HG02852 (cell line): ENCODE measurements around the gene CCDC33.

Source experiments
- ATAC-seq: cut with Tn5 transposase; IDR thresholded peaks from one replicate; pipeline ENCODE4 v1.9.1; 2021; ENCODE audit warnings: mild to moderate bottlenecking, moderate library complexity; ENCODE audit not compliant: unreplicated experiment

CCDC33 gene

DNA sequence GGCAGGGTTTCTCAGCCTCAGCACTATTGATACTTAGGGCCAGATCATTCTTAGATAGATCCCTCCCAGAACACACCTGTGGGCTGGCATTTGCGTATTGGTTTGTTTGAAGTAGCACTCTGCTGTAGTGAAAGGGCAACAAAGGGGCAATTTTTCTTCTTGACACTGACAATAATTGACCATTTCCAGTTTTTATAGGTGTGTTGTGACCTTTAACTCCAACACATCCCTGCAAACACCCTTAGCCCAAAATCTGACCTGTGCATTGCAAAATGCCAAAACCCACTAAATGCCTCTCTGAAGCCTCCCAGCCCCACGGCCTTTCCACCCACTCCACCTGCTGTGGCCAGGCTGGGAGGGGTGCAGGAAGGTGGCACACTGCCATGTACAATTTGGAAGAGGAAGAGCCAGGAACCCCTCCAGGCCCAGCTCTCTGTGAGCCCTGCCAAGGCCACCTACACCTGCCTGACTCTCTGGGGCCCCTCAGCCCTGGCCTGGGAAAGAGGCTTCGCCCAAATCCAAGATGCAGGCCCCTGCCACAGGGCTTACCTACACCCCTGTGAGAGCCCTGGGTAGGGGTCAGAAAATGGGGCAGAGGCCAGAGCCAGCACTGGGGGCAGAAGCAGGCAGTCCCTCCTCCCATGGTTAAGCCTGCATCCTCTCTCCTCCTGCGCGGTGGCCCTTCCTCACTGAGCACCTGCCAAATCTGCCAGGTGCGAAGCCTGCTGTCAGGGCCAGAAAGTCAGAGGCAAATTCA, 140.9 kb downstream of the CCDC33 start:
- ATAC-seq, result no peak

DNA sequence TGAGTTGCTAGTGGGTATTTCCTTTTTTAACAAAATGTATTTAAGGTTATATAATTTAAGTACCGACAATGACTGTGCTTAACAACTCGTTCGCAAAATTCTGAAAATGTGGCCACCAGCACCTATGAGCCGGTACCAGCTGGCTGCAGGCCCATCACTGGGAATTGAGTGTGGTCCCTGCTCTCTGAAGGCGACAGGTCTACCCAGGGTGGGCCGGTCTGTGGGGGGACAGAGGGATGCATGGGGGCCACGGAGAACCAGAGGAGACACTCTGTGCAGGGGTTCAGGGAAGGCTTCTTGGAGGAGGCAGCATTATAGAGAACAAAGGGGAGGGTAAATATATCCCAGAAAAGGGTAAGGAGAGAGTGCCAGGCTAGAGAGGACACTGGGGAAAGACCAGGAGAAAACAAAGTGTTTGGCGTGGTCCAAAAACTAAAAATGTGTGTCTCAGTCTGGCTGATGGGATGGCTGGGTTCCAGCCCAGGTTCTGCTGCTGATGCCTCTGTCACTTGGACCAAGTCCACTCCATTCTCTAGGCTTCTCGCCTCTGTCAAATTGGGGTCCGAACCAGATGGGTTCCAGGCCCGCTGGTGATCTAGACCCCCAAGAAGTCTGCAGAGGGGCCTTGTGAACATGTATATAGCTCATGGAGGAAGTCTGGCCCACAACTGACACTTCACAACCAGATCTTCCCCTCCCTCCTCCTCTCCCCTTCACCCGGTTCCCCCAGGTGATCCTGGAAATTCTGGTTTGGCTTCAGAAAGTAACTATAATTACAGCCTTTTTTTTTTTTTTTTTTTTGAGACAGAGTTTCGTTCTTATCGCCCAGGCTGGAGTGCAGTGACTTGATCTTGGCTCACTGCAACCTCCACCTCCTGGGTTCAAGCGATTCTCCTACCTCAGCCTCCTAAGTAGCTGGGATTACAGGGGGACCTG, 142.0 kb downstream of the CCDC33 start:
- ATAC-seq, result no peak

GRCh38 chr15:74378848-74379247, 142.7 kb downstream of the CCDC33 start:
- no peak for ATAC-seq

DNA sequence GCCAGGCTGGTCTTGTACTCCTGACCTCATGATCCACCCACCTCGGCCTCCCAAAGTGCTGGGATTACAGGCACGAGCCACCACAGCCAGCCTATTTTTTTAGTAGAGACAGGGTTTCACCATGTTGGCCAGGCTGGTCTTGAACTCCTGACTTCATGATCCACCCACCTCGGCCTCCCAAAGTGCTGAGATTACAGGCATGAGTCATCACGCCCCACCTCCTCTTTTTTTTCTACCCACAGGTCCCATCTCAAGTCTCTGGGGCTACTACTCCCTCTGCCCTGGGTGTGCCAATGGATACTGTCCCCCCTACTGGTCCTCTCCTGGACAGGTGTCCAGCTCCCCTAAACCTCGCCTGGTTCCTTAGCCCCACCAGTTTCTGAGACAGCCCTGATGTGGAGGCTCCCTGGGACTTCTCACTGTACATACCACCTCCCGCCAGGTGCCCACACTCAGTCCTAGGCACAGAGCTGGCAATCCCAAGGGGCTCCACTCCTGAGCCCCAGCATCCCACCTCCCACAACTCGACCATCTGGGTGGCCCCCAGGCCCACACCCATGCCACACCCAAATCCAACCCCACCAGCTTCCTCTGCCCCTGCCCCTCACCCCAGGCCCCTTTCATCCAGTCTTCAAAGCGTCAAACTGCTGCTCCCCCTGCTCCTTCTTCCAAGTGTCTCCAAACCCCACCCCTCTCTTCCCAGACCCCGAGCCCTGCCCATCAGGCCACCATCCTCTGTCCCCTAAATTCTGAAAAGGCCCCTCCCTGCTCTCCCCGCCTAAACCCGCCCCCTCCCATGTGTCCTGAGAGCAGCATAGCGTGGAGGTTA, 144.4 kb downstream of the CCDC33 start:
- ATAC-seq, result no peak

- no peak for ATAC-seq
Observed at GRCh38 chr15:74381190-74381453, 145.0 kb downstream of the CCDC33 start.

DNA sequence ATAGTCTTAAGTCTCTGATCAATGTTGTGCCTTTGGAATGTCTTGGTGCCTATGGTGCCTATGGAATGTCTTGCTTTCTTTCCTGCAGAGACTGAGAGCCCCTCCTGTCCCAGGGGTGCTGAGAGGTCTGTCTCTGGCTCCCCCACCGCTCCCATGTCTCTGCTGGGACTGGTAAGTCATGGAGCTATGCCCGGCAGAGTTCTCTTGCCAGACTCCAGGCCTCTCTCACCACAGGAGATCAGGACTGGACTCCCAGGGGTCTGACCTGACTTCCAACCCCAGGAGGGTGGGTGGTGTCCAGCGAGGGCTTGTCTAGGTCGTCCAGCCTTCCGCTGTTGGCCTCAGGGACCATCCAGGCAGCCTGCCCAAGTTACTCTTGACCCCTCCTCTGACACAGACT, 145.4 kb downstream of the CCDC33 start:
- no peak for ATAC-seq

GRCh38 chr15:74382004-74382816, 146.1 kb downstream of the CCDC33 start:
- no peak for ATAC-seq

DNA sequence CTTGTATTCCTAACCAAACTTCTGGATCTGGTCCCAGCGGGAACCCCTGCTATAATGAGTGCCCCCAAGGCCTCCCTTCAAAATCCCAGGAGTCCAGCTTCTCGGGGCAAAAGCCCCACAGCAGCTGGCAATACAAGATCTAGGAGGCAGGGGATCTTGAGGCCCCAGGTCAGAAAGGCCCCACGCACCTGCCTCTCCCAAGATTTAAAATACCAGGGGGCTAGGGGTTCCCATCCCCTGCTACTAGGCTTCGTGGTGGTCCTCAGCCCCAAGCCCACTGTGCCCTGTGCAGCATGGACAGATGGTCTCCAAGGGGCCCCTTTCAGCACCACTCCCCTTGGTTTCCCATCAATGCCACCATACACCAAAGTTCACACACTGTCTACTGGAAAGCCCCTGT, 147.2 kb downstream of the CCDC33 start:
- peak; percentile 2 for ATAC-seq

- ATAC-seq, result peak; percentile 51
Observed at GRCh38 chr15:74383695-74384565, 147.8 kb downstream of the CCDC33 start.

DNA sequence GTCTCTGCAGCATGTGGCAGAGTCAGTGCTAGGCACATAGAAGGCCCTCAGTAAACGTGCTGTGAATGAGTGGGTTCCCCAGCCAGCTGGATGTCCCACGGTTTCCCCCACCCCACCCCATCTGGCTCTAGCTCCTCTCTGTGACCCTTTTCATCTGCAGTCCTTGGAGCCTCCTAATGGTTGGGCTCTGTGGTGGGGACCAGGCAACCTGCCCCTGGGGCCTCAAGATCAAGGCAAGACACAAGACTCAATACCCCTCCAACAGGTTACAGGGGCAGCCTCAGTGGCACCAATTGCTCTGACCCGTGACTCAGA, 148.4 kb downstream of the CCDC33 start:
- no peak for ATAC-seq

DNA sequence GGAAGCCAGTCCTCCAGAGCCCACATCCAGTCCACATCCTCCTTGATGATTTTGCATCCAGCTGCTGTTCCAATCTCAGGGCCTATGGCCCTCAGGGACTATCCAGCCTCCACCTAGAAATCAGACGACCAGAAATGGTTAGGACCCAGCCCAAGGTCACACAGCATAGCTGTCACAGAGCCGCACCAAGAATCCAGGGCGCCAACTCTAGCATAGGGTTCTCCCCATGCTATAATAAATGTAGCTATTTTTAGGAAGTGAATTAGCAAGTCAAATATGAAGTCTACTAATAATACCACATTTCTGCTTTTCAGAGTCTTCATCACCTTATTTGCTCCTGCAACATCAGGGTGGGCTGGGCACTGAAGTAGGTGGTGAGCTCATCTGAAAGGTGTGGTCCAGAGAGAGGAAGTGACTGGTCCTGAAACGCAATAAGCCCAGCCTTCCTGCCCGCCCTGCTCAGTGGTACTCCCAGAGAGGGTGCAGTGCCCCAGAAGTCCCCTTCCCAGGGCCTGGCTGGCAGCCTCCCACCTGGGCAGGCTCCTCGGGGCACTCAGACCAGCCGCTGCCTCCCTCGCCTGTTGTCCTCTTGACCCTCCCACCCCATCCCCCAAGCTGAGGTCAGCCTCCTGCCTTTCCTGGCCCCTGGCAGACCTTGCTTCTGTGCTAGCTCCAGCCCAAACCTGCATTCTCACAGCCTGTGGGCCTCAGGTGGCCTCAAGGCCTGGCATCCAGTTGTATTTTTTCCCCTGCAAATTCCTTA, 148.9 kb downstream of the CCDC33 start:
- ATAC-seq, result peak; percentile 66

GRCh38 chr15:74385733-74386132, 149.6 kb downstream of the CCDC33 start:
- ATAC-seq, result no peak
